Left colon (tissue), 2 donors: ENCODE data around the gene SMAP2. TPM values are rescaled to one million over a fixed set of nuclear protein-coding genes. Genes with fewer than 3 reads are reported as not detected.

Experiments used
- ATAC-seq: fragments of 200-7000 bp; cut with Tn5 transposase; one replicate; pipeline ENCODE4 v1.9.1; 2020; ENCODE audit warnings: mild to moderate bottlenecking, moderate library complexity
- DNase-seq, 2 donors: peaks; one replicate each; pipeline ENCODE4 v3.0.0-alpha.2; 2020
- intact Hi-C, 2 donors: fragments of 100-400 bp; cut with DNase I in 1 of 2; cut with micrococcal nuclease in 1 of 2; formaldehyde crosslinking; loops; one replicate each; pipeline versions ENCODE4 v1.11.2 to v1.14.0; 2022; cut with DNase I, micrococcal nuclease
- total RNA-seq, 2 donors: library from RNA; stranded (reverse); fragmentation: NEBNext Ultra II Directional; extraction: Animal tissue kit (Norgen Biotek cat#: 25700); gene quantifications; one replicate each; pipeline ENCODE4 v1.2.1, GENCODE V29; 2021
- donor health status: DM: no; HTN: no; CAD: no.
- donor health status: DM: yes; HTN: yes; CAD: no.

SMAP2 gene
- total RNA-seq, 2 donors from 2014 or later, result 23.9 to 27.2 TPM

DNA sequence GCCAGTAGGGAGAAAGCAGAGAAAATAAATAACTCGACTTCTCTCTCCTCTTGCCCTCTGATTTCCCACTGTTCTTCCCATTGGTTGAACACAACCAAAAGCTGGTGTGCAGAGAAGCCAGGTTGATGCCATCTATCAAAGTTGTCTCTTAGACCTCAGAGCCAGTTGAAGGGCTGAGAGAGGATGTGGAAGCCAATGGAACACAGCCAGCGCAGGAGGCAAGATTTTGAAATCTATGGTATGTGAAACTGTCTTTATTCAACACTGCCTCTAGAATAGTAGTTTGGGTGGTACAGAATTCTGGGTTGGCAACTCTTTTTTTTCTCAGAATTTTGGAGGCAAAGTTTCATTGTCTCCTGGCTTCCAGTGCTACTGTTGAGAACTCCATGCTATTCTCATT lies 11.3 kb upstream of the SMAP2 start:
- no peak for DNase-seq
- no peak for ATAC-seq
- intact Hi-C loops, result no loop called here

GRCh38 chr1:40362699-40363098 lies 10.8 kb upstream of the SMAP2 start:
- ATAC-seq, result no peak
- DNase-seq, result no peak
- intact Hi-C loops, result no loop called here

- intact Hi-C loops, result no loop called here
- ATAC-seq, result no peak
- DNase-seq, result no peak
Observed at GRCh38 chr1:40363721-40364120, 9.8 kb upstream of the SMAP2 start.

GRCh38 chr1:40371707-40372258 lies 1.7 kb upstream of the SMAP2 start:
- intact Hi-C loops, result no loop called here
- ATAC-seq, result no peak

DNA sequence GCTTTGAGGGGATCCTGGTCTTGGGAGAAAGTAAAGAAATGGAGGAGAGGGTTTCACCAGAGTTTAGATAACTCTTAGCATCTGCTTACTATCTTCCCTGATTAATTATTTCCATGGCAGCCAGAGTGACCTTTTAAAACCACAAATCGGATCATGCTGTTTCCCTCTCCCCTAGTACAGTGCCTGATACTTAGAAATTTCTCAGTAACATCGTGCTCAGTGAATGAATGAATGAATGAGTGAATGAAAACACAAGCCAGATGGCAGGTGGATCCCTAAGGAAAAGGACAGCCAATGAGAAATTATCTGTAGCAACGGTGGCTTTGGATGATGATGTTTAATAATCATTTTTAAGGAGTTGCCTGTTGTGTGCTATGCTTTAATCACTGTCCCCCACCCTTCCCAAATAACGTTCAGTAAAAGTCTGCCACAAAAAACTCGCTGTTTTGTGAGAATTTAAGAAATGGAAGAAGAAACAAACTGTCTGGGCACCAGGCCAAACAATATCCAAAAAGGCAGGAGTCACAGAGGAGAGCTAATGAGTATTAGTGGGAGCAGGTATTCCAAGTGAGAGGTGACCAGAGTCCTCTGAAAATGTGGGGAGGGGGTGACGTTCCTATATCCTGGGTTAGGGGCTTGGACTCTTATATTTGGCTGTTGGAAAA lies 737 bp upstream of the SMAP2 start:
- DNase-seq, result no peak
- intact Hi-C loops, result no loop called here
- no peak for ATAC-seq

More at GRCh38 chr1:40371707-40372258, 1.7 kb upstream of the SMAP2 start:
- DNase-seq, result no peak

DNA sequence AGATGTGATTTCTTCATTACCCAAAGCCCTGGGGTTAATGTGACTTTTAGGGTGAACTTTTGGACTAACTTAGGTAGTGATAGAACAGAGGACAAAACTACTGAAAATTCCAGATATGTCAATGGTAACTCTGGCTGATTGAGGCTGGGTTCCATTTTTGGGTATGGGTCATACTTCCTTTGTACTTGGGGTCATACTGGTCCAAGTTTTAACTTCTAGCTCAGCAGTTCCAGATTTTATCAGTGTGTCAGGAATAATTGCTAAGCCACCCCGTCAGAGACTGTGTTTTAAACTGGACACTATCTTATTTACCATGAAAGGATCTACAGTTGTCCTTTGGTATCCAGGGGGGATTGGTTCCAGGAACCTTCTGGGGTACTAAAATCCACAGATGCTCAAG lies 4.0 kb downstream of the SMAP2 start:
- DNase-seq (no peak), ATAC-seq (no peak)
- intact Hi-C loops, result no loop called here

DNA sequence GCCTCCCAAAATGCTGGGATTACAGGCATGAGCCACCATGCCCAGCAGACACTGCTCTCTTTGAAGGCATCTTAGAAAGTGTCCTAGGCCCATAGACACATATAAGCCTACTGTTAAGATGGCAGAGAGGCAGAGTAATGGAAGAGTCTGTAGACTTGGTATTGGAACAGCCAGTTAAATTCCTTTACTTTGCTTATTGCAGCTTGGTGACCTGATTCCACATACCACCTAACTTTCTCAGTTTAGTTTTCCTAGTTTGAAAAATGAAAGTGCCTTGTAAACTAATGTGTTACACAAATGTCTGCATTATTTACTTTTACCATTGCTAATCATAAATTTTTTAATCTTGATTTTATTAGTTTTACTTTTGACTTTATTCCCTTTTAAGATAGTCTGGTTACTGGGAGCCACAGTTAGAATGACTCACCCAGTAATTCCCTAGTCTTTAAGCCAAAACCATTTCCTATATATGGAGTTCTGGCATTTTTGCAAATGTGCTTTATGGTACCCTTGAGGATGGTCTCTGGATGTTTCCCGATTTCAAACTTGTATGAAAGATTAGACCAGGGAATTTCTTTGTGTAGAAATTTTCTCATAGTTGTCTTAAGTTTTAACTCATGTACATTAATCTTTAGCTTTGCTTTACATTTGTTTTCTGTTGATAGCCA lies 6.4 kb downstream of the SMAP2 start:
- DNase-seq (no peak), ATAC-seq (no peak)
- intact Hi-C loops, result no loop called here

DNA sequence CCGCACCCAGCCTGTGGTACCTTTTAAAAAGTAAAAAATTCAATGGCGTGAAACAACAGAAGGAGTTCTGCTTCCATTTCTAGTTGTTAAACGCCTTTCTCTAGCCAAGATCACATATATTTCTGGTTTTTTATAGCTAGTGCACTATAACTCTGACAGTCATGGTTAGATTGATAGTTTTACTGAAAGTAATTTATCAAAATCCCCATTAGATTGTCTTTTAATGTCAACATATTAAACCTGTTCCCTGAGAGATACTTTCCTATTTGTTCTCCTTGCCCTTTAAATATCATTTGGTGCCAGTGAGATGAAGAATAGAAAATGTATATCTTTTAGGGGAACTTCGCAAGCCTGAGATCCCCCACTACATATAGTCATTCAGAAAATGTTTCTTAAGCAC lies 7.3 kb downstream of the SMAP2 start:
- DNase-seq (no peak), ATAC-seq (no peak)
- intact Hi-C loops, result no loop called here

DNA sequence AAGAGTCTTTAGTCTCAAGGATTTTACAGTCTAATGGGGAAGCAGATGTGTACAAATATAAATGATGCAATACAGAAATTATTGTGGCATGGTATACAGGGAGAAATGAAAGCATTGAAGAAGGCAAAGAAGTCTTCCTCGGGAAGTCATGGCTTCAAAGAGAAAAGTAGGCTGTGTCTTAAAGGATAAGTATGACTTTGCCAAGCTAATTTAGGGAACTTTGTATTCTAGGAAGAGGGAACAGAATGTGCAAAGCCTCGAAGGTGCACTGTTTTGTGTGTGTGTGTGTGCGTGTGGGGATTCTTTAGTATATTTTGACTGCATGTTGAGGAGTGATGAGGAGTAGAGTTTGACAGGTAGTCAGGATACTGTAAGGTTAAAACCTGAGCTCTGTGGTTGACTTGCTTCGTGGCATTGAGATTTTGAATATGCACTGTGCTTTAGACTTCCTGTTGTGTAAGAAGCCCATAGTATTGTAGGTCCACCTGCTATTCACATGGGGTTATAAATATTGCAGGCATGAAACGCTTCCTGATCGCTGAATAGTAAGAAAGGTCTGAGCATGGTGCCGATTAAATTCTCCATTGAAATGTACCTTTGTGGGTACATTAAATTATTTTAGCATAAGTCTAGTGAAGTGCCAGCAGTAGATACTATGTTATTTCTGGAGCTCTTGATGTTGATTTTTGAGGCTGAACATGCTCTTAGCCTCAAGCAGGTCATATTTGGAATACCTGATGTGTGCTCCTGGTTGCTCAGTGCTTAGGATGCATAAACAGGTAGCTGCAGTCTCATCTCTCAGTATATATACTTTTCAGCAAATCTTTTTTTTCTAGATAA lies 8.0 kb downstream of the SMAP2 start:
- DNase-seq, result no peak
- peak; percentile 34 for ATAC-seq
- intact Hi-C loops, result no loop called here

- DNase-seq, result no peak
- no peak for ATAC-seq
- intact Hi-C loops, result no loop called here
Observed at GRCh38 chr1:40382108-40382460, 8.6 kb downstream of the SMAP2 start.

- DNase-seq (no peak), ATAC-seq (no peak)
- intact Hi-C loops, result no loop called here
Observed at GRCh38 chr1:40382601-40383000, 9.1 kb downstream of the SMAP2 start.

DNA sequence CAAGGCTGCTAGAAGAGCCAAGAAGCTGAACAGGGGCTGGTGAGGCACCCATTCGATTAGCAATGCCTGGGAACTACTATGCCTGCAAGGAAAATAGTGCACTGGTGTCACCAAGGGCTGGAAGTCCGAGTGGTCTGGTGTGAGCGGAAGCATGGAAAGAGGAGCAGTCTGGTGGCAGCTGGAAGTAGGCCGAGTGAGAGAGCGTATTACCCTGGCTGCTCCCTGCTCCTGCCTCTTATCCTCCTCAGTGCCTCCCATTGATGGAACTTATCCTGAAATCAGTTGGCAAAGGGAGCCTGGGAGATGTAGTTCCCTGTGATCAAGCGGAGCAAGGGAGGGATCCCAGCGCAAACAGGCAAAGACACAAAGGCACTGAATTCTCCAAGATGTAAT lies 9.6 kb downstream of the SMAP2 start:
- no peak for ATAC-seq
- no peak for DNase-seq
- intact Hi-C loops, result no loop called here

DNA sequence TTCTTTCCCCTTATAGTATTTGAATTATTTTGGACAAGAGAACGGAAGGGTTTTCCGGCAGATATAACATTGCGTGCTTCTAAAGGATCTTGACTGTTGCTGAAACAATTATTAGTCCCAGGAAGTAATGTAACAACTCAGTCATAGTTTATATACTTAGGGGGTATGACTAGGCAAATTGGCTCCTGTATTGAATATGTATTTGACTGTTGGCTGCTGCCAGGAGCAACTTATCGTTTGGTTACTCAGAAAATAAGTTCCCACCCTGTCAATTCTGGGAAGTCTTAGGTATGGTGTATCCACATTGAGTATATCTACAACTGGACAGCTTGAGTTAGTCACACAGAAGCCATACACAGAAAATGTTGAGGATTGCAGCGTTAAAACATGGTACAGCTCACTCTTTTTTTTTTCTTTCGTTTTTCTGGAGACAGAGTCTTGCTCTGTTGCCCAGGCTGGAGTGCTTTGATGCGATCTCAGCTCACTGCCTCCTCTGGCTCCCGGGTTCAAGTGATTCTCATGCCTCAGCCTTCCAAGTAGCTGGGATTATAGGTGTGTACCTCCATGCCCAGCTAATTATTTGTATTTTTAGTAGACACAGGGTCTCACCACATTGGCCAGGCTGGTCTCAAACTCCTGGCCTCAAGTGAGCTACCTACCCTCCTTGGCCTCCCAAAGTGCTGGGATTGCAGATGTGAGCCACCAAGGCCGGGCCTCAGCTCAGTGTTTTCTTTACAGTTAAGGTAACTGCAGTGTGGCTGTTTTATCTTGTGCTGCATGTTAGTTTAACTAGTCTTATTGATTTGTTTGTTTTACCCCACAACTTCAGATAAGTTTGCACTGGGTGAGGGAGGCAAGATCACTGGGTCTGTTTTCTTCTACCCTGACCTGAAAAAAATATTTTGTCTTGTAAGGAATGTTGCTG lies 10.2 kb downstream of the SMAP2 start:
- peak; percentile 44 for ATAC-seq
- no peak for DNase-seq
- intact Hi-C loops, result no loop called here

DNA sequence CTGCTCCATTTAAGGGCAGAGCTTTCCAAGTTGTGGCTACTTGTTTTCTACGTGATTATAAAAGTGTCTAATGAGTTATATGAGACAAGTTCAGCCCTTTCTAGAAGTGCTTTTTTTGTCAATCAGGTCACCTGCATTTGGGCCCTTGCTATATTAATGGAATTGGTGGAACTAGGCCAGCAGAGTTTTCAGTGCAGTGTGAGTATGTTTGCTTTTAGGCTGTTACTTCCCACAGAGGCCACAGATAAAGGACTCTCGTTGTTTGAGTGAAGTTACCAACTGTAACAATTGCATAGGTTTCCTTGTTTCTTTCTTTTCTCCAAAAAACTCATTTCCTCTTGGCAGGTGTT lies 10.9 kb downstream of the SMAP2 start:
- DNase-seq (no peak), ATAC-seq (peak; percentile 78)
- intact Hi-C loops, result no loop called here

DNA sequence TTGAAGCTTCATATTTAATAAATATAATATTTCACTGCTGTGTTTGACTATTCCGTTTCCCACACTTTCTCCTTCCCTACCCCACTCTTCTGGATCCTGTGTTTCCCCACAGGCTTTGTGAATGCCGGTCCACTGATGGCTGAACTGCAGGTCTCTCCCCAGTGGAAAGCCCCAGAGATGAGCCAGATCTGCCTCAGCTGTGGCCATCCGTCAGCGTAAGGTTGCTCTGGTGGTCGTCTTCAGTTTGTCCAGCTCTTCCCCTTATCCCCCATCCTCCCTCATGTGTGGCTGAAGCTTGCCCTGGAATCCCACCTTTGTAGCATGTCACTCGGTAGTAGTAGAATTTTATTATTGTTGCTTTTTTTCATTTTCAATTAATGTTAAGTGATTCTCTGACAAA lies 11.4 kb downstream of the SMAP2 start:
- DNase-seq (no peak), ATAC-seq (no peak)
- intact Hi-C loops, result no loop called here

GRCh38 chr1:40385437-40386358 lies 12.2 kb downstream of the SMAP2 start:
- DNase-seq (no peak), ATAC-seq (peak; percentile 10)
- intact Hi-C loops, result no loop called here

DNA sequence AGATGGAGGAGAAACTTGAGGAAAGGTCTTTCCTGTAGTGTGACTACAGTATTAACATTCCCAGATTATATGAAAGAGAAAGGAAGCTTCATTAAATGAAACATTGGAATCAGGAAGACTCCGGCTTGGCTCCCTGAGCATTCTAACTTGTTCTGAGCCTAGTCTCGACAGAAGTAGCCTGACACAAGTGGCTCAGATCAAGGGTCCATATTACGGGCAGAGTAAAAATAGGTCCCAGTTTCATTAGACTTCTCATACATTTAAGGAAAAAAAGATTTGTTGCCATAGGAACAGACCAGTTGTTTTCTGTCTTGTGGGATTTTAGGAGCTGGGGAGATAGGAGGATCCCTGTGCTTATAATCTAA lies 12.8 kb downstream of the SMAP2 start:
- intact Hi-C loops, result no loop called here
- DNase-seq, result no peak
- no peak for ATAC-seq

- DNase-seq, result no peak
- no peak for ATAC-seq
- intact Hi-C loops, result no loop called here
Observed at GRCh38 chr1:40386796-40387195, 13.3 kb downstream of the SMAP2 start.
